ENCODE measurements around the gene RIN3.

DNA sequence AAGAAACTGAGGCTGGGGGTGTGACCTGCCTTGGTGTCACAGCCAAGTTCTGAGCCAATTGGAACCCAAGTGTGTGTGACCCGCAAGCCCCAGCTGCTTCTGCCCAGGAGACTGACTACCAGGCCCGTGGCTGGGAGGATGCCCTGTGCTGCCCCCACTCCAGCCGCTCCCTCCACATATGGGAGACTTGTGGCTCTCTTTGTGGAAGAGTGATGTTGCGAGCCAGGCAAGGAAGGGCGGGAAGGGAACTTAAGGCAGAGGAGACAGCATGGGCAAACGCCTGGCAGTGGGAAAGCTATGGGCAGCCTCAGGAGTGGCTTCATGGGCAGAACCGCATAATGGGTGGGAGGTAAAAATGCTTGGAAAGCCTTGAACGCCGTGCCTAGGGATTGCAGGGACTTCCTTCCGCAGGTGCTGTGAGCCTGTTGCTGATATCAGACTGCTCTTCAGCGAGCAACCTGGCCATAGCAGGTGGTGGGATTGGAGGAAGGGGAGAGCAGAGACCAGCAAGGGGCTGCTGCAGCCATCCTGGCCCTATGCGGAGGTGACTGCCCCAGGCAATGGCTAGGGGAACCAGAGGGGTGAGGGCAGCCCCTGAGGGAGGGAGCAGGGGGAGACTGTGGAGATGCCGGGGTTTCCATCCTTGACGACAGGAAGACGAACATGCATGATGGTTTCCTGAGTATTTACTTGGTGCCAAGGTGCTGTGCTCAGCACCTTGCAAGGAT lies 119.1 kb downstream of the RIN3 start:
- TF ChIP-seq EZH2 (IDR thresholded peaks at IDR 0.05; ENCODE audit: insufficient read depth, poor library complexity, severe bottlenecking) (no peak), EZH2phosphoT487 (IDR thresholded peaks at IDR 0.05; ENCODE audit: insufficient read depth, low read depth) (no peak)
